ENCODE data around the gene CARD14.
A peak's percentile ranks its signal among the peaks of the same experiment; 100 is the strongest.
"Not testable (repeated sequence)": the region's sequence is repeated elsewhere in the genome, so short reads cannot be mapped to it uniquely, and the experiment has no call there.

The CARD14 gene

GRCh38 chr17:80183581-80184422, 14.0 kb downstream of the CARD14 start:
- no peak for DNase-seq (ENCODE audit: low read depth in 2 of 2)

GRCh38 chr17:80184423-80184714, 14.5 kb downstream of the CARD14 start:
- DNase-seq (ENCODE audit: low read depth in 2 of 2), result no peak

- no peak for DNase-seq (ENCODE audit: low read depth in 2 of 2)
Measured at GRCh38 chr17:80185968-80186367, 16.1 kb downstream of the CARD14 start.

GRCh38 chr17:80187090-80187489, 17.3 kb downstream of the CARD14 start:
- DNase-seq (ENCODE audit: low read depth in 2 of 2), result no peak

GRCh38 chr17:80187515-80187941, 17.7 kb downstream of the CARD14 start:
- no peak for DNase-seq (ENCODE audit: low read depth in 2 of 2)

GRCh38 chr17:80189611-80190010, 19.8 kb downstream of the CARD14 start:
- DNase-seq (ENCODE audit: low read depth in 2 of 2), result no peak

GRCh38 chr17:80190716-80191115, 20.9 kb downstream of the CARD14 start:
- no peak for DNase-seq (ENCODE audit: low read depth in 2 of 2)

GRCh38 chr17:80191192-80191591, 21.4 kb downstream of the CARD14 start:
- DNase-seq (ENCODE audit: low read depth in 2 of 2), result no peak

- DNase-seq (ENCODE audit: low read depth in 2 of 2), result no peak
Measured at GRCh38 chr17:80191865-80192661, 22.2 kb downstream of the CARD14 start.

- no peak for DNase-seq (ENCODE audit: low read depth in 2 of 2)
Measured at GRCh38 chr17:80195141-80195540, 25.3 kb downstream of the CARD14 start.

GRCh38 chr17:80195671-80196529, 26.1 kb downstream of the CARD14 start:
- DNase-seq (ENCODE audit: low read depth in 2 of 2), result peak; percentile 23 to 47

GRCh38 chr17:80196652-80197051, 26.8 kb downstream of the CARD14 start:
- DNase-seq (ENCODE audit: low read depth in 2 of 2), result no peak

- DNase-seq (ENCODE audit: low read depth in 2 of 2), result no peak
Measured at GRCh38 chr17:80198144-80198661, 28.4 kb downstream of the CARD14 start.

GRCh38 chr17:80199295-80199694, 29.5 kb downstream of the CARD14 start:
- not testable (repeated sequence) for DNase-seq (ENCODE audit: low read depth in 2 of 2)

GRCh38 chr17:80201446-80201845, 31.6 kb downstream of the CARD14 start:
- no peak for DNase-seq (ENCODE audit: low read depth in 2 of 2)

GRCh38 chr17:80202197-80202596, 32.4 kb downstream of the CARD14 start:
- DNase-seq (ENCODE audit: low read depth in 2 of 2), result no peak

GRCh38 chr17:80203471-80203963, 33.7 kb downstream of the CARD14 start:
- no peak for DNase-seq (ENCODE audit: low read depth in 2 of 2)

GRCh38 chr17:80204626-80205468, 35.0 kb downstream of the CARD14 start:
- no peak for DNase-seq (ENCODE audit: low read depth in 2 of 2)

- DNase-seq (ENCODE audit: low read depth in 2 of 2), result no peak
Measured at GRCh38 chr17:80205811-80206210, 36.0 kb downstream of the CARD14 start.

- no peak for DNase-seq (ENCODE audit: low read depth in 2 of 2)
Measured at GRCh38 chr17:80208050-80208449, 38.2 kb downstream of the CARD14 start.

GRCh38 chr17:80209765-80210164, 39.9 kb downstream of the CARD14 start:
- no peak for DNase-seq (ENCODE audit: low read depth in 2 of 2)

Measured in stimulated activated CD4-positive, alpha-beta T cell treated with anti-CD3 and anti-CD28 coated beads, Interleukin-4, amount 100 ng/mL, for 48 hours (primary cell).